Progenitor cell of endocrine pancreas (in vitro differentiated cells): ENCODE data around the gene SV2B. TPM values are rescaled to one million over a fixed set of nuclear protein-coding genes. Genes with fewer than 3 reads are reported as not detected.

ENCODE experiments used
- DNase-seq: peaks from one replicate; pipeline ENCODE4 v3.0.0; 2021; ENCODE audit warnings: low spot score; ENCODE audit not compliant: unreplicated experiment
- H3K27ac Mint-ChIP-seq: 2 replicates; pipeline ENCODE4 v1.8.0; 2021; ENCODE audit warnings: mild to moderate bottlenecking, moderate library complexity, mixed read lengths
- H3K27me3 Mint-ChIP-seq: 2 replicates; pipeline ENCODE4 v1.8.0; 2021; ENCODE audit warnings: mixed read lengths
- H3K36me3 Mint-ChIP-seq: 2 replicates; pipeline ENCODE4 v1.8.0; 2022; ENCODE audit warnings: mixed read lengths; ENCODE audit not compliant: insufficient read depth
- H3K4me1 Mint-ChIP-seq: 2 replicates; pipeline ENCODE4 v1.8.0; 2021; ENCODE audit warnings: low read depth, mixed read lengths
- H3K4me3 Mint-ChIP-seq: 2 replicates; pipeline ENCODE4 v1.8.0; 2021; ENCODE audit warnings: low read depth, mild to moderate bottlenecking, moderate library complexity, mixed read lengths
- H3K9me3 Mint-ChIP-seq: 2 replicates; pipeline ENCODE4 v1.8.0; 2021; ENCODE audit warnings: low read depth, mixed read lengths
- total RNA-seq: library from RNA; stranded (reverse); gene quantifications from 2 replicates; pipeline ENCODE4 v1.2.1, GENCODE V29; 2021
- TF ChIP-seq, protein P1 (sequence below): fragments of 200-600 bp; sonication (generic); IDR thresholded peaks from one replicate; pipeline ENCODE4 v1.5.0; 2021; ENCODE audit warnings: antibody characterized with exemption, mild to moderate bottlenecking; ENCODE audit not compliant: unreplicated experiment

Gene SV2B
- total RNA-seq, 1 donor from 2014 or later: 19.9 TPM

DNA sequence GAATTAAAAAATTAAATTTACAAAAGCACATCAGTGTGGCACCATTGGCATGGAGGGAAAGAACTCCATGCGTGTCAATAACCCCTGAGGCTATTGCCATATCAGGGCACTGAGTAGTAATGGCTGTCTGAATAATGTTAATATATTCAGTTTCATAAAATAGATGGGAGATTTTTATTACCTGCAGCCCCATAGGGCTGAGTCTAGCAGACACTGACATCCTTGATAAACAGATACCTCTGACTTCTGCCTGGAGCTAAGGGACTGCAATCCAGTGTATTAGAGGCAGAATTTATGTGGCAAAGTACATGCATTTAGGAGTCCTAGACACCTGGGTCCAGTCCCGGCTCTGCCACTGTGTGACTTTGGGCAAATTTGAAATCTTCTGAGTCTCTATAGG, 38.8 kb upstream of the SV2B start:
- peaks cover 11% of the 10 kb centered on the region for H3K9me3 Mint-ChIP-seq
- no peak for DNase-seq
- H3K4me3 Mint-ChIP-seq: no peak overlapping the region
- no peaks in the 10 kb centered on the region for H3K36me3 Mint-ChIP-seq
- H3K27me3 Mint-ChIP-seq: peaks cover 11% of the 10 kb centered on the region
- peaks cover 2% of the 10 kb centered on the region for H3K4me1 Mint-ChIP-seq
- TF ChIP-seq, protein P1, sequence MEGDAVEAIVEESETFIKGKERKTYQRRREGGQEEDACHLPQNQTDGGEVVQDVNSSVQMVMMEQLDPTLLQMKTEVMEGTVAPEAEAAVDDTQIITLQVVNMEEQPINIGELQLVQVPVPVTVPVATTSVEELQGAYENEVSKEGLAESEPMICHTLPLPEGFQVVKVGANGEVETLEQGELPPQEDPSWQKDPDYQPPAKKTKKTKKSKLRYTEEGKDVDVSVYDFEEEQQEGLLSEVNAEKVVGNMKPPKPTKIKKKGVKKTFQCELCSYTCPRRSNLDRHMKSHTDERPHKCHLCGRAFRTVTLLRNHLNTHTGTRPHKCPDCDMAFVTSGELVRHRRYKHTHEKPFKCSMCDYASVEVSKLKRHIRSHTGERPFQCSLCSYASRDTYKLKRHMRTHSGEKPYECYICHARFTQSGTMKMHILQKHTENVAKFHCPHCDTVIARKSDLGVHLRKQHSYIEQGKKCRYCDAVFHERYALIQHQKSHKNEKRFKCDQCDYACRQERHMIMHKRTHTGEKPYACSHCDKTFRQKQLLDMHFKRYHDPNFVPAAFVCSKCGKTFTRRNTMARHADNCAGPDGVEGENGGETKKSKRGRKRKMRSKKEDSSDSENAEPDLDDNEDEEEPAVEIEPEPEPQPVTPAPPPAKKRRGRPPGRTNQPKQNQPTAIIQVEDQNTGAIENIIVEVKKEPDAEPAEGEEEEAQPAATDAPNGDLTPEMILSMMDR: no peak
- no peak overlapping the region for H3K27ac Mint-ChIP-seq

DNA sequence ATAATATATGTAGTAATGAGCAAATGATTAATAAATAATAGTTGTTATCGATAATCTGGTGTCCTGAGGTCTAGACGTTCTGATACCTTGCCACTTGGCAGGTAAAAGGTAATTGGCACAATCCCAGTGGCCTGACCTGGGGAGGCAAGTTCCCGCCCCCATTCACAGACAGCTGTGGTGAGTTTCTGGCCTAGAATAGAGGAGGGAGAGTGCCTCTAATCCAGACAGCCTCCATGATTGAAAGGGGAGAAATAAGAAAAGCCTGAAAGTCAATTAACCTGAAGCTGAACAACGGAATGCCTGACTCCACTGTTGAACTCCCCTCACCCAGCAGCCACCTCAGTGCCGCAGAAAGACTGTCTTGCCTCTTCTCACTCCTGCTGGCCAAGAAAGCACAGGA, 38.1 kb upstream of the SV2B start:
- TF ChIP-seq, protein P1: no peak
- H3K4me1 Mint-ChIP-seq: no peaks in the 10 kb centered on the region
- no peak overlapping the region for H3K4me3 Mint-ChIP-seq
- peaks cover 11% of the 10 kb centered on the region for H3K9me3 Mint-ChIP-seq
- H3K36me3 Mint-ChIP-seq: no peaks in the 10 kb centered on the region
- no peak overlapping the region for H3K27ac Mint-ChIP-seq
- peaks cover 7% of the 10 kb centered on the region for H3K27me3 Mint-ChIP-seq
- no peak for DNase-seq

DNA sequence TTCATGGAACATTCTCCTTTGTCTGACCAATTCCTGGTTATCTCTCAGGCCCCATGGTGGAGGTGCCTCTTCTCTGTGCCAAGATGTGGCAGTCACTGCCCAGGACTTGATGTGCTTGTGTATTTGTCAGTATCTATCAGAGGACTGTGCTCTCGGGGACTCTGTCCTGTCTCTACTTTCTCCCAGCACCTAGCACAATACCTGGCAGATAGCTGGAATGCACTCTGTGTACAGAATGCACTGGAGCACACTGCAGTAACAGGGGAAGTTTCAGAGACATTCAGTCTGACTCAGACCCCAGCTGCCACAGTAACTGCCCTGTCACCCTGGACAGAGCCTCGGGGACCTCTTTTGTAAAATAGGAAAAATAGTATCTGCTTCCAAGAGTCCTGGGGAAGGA, 34.6 kb upstream of the SV2B start:
- Mint-ChIP-seq H3K4me1 (no peaks in the 10 kb centered on the region), H3K27ac (no peak overlapping the region), H3K36me3 (no peaks in the 10 kb centered on the region), H3K4me3 (no peak overlapping the region), H3K9me3 (peaks cover 8% of the 10 kb centered on the region), H3K27me3 (peaks cover 4% of the 10 kb centered on the region)
- TF ChIP-seq, protein P1: no peak
- no peak for DNase-seq

DNA sequence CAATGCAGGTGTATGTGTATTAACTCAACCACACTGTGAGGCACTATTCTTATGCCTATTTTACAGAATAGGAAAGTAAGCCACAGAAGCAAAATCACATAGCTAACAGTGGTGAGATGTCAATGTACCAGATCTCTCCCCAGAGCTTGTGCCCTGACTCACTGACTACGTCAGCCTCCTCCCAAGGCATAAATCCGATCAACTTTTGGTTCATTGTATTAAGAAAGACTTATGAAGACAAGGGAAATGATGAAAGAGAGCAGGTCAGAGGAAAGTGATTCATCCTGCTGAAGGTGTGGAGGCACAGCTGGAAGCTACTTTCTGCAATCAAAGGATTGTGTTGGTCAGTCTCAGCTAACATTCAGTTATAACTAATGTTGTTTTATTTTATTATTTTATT, 33.0 kb upstream of the SV2B start:
- no peaks in the 10 kb centered on the region for H3K36me3 Mint-ChIP-seq
- H3K4me3 Mint-ChIP-seq: no peak overlapping the region
- peaks cover 8% of the 10 kb centered on the region for H3K9me3 Mint-ChIP-seq
- DNase-seq: no peak
- H3K27me3 Mint-ChIP-seq: peaks cover 4% of the 10 kb centered on the region
- H3K4me1 Mint-ChIP-seq: no peaks in the 10 kb centered on the region
- TF ChIP-seq, protein P1: no peak
- no peak overlapping the region for H3K27ac Mint-ChIP-seq

DNA sequence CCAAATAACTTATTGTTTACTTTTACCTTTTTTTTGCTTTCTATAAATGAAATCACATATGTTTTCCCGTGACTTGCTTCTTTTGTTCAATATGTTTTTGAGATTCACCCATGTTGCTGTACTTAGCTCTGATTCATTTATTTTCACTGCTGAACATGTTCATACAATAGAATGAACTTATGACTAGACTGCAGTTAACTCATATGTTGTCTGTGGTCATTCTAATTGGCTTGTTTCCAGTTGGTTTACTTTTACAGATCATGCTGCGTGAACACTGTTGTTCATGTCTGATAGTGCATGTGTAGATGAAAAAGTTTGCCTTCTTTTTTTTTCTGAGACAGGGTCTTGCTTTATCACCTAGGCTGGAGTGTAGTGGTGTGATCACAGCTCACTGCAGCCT, 31.6 kb upstream of the SV2B start:
- Mint-ChIP-seq H3K4me3 (no peak overlapping the region), H3K9me3 (peaks cover 8% of the 10 kb centered on the region), H3K4me1 (no peaks in the 10 kb centered on the region), H3K27me3 (peaks cover 4% of the 10 kb centered on the region), H3K36me3 (no peaks in the 10 kb centered on the region), H3K27ac (no peak overlapping the region)
- DNase-seq: no peak
- TF ChIP-seq, protein P1: no peak

DNA sequence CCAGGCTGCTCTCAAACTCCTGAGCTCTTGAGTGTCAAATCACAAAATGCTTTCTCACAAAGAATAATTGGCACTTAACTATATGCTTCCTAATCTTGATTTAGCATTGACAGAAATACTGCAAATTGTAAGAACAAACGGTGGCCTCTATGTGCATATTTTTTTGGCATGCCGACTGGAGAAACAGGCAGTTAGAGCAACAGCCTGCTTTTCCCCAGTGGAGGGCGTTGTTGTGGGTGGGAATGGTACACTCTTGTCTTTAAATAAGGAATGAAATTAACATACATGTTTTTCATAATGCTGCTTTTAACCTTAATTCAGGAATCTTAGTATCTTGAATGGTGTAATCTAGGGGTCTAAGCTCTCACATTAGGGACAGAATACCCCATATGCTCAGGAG, 31.1 kb upstream of the SV2B start:
- peaks cover 8% of the 10 kb centered on the region for H3K9me3 Mint-ChIP-seq
- H3K4me3 Mint-ChIP-seq: no peak overlapping the region
- DNase-seq: no peak
- no peak overlapping the region for H3K27ac Mint-ChIP-seq
- TF ChIP-seq, protein P1: no peak
- H3K4me1 Mint-ChIP-seq: no peaks in the 10 kb centered on the region
- H3K36me3 Mint-ChIP-seq: no peaks in the 10 kb centered on the region
- peaks cover 4% of the 10 kb centered on the region for H3K27me3 Mint-ChIP-seq
